T-cell (primary cell): ENCODE measurements around the gene TGM2. TPM values are rescaled to one million over a fixed set of nuclear protein-coding genes. Genes with fewer than 3 reads are reported as not detected.

ENCODE experiments used
- ATAC-seq, 4 experiments: fragments of 200-7000 bp in 3 of 4; fragments of 150-1000 bp in 1 of 4; cut with Tn5 transposase; replicated peaks in 1 of 4; 1 replicate in 3 of 4; 2 replicates in 1 of 4; pipeline ENCODE4 v1.10.0; 2021; ENCODE audit warnings: moderate library complexity in 3 of 4, mild to moderate bottlenecking in 2 of 4, moderate number of reproducible peaks in 1 of 4
- CTCF ChIA-PET, 2 donors: fragments of 300-600 bp; sonication (Branson Sonifier 250); formaldehyde crosslinking; loops; one replicate each; lab custom pipeline; 2022; ENCODE audit warnings: antibody characterized with exemption in 2 of 2; lab: Charles Lee
- POLR2A ChIA-PET, 2 donors: fragments of 300-600 bp; sonication (Branson Sonifier 250); formaldehyde crosslinking; loops; one replicate each; lab custom pipeline; 2022; ENCODE audit warnings: antibody characterized with exemption in 2 of 2; lab: Charles Lee
- DNase-seq, 35 experiments: peaks; one replicate each; pipeline versions ENCODE4 v3.0.0 to v3.0.0-alpha.2; 2013 to 2023
- H3K27ac ChIP-seq: one replicate; pipeline ENCODE4 v1.5.1; 2013; ENCODE audit warnings: low read length
- H3K27me3 ChIP-seq, 2 experiments: replicated peaks in 1 of 2; 1 replicate in 1 of 2; 2 replicates in 1 of 2; pipeline versions ENCODE4 v1.6.1 to v1.7.0; 2013; ENCODE audit warnings: low read length in 1 of 2, mixed read lengths in 1 of 2; ENCODE audit not compliant: control insufficient read depth in 2 of 2, insufficient read depth in 2 of 2; ENCODE audit errors: extremely low read depth in 1 of 2
- H3K36me3 ChIP-seq, 2 donors: 1 replicate in 1 of 2; 2 replicates in 1 of 2; pipeline versions ENCODE4 v1.6.1 to v1.7.0; 2013; ENCODE audit warnings: low read length in 1 of 2; ENCODE audit not compliant: control insufficient read depth in 2 of 2, insufficient read depth in 1 of 2; ENCODE audit errors: extremely low read depth in 1 of 2
- H3K4me1 ChIP-seq, 2 experiments: 1 replicate in 1 of 2; 2 replicates in 1 of 2; pipeline versions ENCODE4 v1.6.1 to v1.7.0; 2013; ENCODE audit warnings: low read length in 2 of 2, mixed read lengths in 1 of 2; ENCODE audit not compliant: insufficient read depth in 2 of 2, control insufficient read depth in 1 of 2; ENCODE audit errors: extremely low read depth in 1 of 2
- H3K4me3 ChIP-seq, 2 donors: 1 replicate in 1 of 2; 2 replicates in 1 of 2; pipeline versions ENCODE4 v1.5.1 to v1.7.0; 2013; ENCODE audit warnings: mild to moderate bottlenecking in 2 of 2, low read length in 1 of 2, moderate library complexity in 1 of 2; ENCODE audit not compliant: control insufficient read depth in 1 of 2; ENCODE audit errors: extremely low read depth in 1 of 2
- H3K9me3 ChIP-seq: 2 replicates; pipeline ENCODE4 v1.7.0; 2013
- H3K27ac Mint-ChIP-seq, 2 donors: one replicate each; pipeline ENCODE4 v1.8.0; 2020 to 2021; ENCODE audit warnings: mild to moderate bottlenecking in 2 of 2, mixed read lengths in 2 of 2
- H3K27me3 Mint-ChIP-seq, 2 donors: one replicate each; pipeline ENCODE4 v1.8.0; 2021 to 2022; ENCODE audit warnings: mixed read lengths in 2 of 2
- H3K36me3 Mint-ChIP-seq: one replicate; pipeline ENCODE4 v1.8.0; 2021; ENCODE audit warnings: mixed read lengths
- H3K4me1 Mint-ChIP-seq, 3 donors: one replicate each; pipeline ENCODE4 v1.8.0; 2020 to 2022; ENCODE audit warnings: mixed read lengths in 3 of 3, mild to moderate bottlenecking in 1 of 3
- H3K4me3 Mint-ChIP-seq, 3 donors: one replicate each; pipeline ENCODE4 v1.8.0; 2020 to 2022; ENCODE audit warnings: mild to moderate bottlenecking in 3 of 3, mixed read lengths in 3 of 3, moderate library complexity in 3 of 3
- H3K9me3 Mint-ChIP-seq, 3 donors: one replicate each; pipeline ENCODE4 v1.8.0; 2020 to 2022; ENCODE audit warnings: mixed read lengths in 3 of 3
- WGBS: methylation state at CpG from one replicate; pipeline ENCODE4 v1.1.5; 2013; ENCODE audit warnings: missing lambda C conversion rate; ENCODE audit not compliant: insufficient coverage; 5-methylcytosine and 5-hydroxymethylcytosine counted together
- total RNA-seq, 35 experiments: library from RNA in 6 of 35; stranded (reverse) in 6 of 35; fragments of 120-200 nt in 1 of 35; gene quantifications; one replicate each; pipeline versions ENCODE4 v1.2.1 to v1.2.4 and lab custom pipeline; 2013 to 2026

Gene TGM2
- total RNA-seq, 5 donors from 2014 or later (not counting 1 experiment from before 2014, with no cell fraction given): 0.62 to 1.8 (median 1.2) TPM; not detected in 2

DNA sequence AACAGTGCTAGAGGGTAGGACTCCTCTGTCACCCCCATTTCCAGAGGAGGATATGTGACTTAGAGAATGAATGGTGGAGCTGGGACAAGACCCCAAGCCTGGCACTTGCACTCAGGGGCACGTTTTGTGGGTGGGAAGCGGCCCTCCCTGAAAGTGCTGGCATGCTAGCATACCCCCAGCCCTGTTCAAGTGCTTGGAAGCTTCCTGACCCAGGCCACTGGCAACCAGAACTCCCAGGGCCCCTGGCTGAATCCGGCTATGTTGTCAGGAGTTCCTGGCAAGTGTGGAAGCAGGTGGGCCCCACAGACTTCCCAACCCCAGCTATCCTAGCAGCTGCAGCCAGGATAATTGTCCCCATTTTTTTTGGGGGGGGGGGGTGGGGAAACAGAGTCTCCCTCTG is 35.6 kb upstream of the TGM2 start:
- ATAC-seq: no peak
- H3K27me3 Mint-ChIP-seq: peaks cover 5 to 12% of the 10 kb centered on the region in 2 donors
- H3K36me3 ChIP-seq: no peaks in the 10 kb centered on the region

DNA sequence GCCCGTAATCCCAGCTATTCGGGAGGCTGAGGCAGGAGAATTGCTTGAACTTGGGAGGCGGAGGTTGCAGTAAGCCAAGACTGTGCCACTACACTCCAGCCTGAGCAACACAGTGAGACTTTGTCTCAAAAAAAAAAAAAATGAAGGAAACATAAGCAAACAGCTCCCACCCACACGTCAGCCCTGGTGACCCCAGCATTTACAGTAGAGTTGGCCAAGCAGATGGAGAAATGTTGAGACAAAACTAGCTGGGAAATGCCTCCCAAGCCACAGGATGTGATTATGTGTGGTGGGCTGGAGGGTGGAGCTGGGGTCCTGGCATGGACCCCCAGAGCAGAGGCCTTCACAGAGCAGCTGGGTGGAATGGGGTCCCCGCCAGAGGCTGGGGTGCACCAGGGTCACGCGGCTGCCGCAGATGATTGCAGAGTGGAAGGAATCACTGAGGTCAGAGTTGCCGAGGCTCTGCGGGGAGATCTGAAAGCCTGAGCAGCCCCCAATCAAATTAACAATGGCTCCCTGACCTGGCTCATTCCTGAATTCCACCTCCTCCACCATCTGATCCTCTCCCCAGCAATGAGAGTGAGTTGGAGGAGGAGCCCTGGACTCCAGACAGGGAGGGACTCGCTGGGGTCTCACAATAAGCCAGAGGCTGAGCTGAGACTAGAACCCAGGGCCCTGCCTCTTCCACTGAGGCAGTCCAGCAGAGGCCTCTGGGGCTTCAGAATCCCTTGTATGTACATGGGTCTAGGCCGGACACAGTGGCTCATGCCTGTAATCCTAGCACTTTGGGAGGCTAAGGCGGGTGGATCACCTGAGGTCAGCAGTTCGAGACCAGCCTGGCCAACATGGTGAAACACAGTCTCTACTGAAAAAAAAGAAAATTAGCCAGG is 34.7 kb upstream of the TGM2 start:
- Mint-ChIP-seq H3K4me1 (no peaks in the 10 kb centered on the region), H3K27me3 (peaks cover 5 to 21% of the 10 kb centered on the region in 2 donors), H3K4me3 (no peak overlapping the region), H3K9me3 (no peaks in the 10 kb centered on the region), H3K36me3 (no peaks in the 10 kb centered on the region), H3K27ac (no peak overlapping the region)
- no peak overlapping the region for H3K4me3 ChIP-seq
- no peaks in the 10 kb centered on the region for H3K4me1 ChIP-seq
- POLR2A ChIA-PET: no interaction called here
- no peaks in the 10 kb centered on the region for H3K9me3 ChIP-seq
- CTCF ChIA-PET: no interaction called here
- no peaks in the 10 kb centered on the region for H3K36me3 ChIP-seq
- no peak for ATAC-seq
- H3K27me3 ChIP-seq: peaks cover 0 to 33% of the 10 kb centered on the region in 2 experiments
- no peak for DNase-seq
- H3K27ac ChIP-seq: no peak overlapping the region
- 87% methylated on average over 4 of the region's 14 CpGs for WGBS

More for the DNA sequence above, 35.6 kb upstream of the TGM2 start:
- no peaks in the 10 kb centered on the region for H3K36me3 Mint-ChIP-seq
- Histone ChIP-seq H3K4me1 (no peaks in the 10 kb centered on the region), H3K9me3 (no peaks in the 10 kb centered on the region), H3K27ac (no peak overlapping the region), H3K27me3 (peaks cover 0 to 31% of the 10 kb centered on the region in 2 experiments), H3K4me3 (no peak overlapping the region)
- no peaks in the 10 kb centered on the region for H3K4me1 Mint-ChIP-seq
- H3K4me3 Mint-ChIP-seq: no peak overlapping the region
- 50% methylated on average over 1 of the region's 3 CpGs for WGBS
- no peaks in the 10 kb centered on the region for H3K9me3 Mint-ChIP-seq
- POLR2A ChIA-PET: no interaction called here
- DNase-seq: no peak
- no peak overlapping the region for H3K27ac Mint-ChIP-seq
- CTCF ChIA-PET: no interaction called here

DNA sequence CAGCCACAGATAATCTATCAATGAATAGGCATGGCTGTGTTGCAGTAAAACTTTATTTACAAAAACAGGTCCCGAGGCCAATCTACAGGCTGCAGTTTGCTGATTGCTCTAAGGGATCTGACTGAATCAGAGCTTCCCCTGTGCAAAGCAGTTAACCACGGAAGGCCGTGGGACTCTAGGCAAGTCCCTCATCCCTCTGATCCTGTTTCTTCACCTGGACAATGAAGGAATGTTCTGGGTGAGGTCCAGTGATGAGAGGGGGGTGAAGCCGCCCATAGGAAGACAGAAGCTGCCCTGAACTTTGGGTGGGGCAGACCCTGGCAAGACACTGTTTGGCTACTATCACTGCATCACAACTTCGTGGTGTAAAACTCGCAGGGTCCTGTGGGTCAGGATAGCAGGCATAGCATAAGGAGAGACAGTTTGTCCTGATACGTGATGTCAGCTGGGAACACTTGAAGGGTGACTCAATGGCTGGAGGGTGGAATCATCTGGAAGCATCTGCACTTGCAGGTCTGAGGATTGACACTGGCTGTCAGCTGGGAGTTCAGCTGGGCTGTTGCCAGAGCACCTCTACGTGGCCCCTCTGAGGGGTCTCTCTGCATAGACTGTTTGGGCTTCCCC is 33.3 kb upstream of the TGM2 start:
- no peak overlapping the region for H3K27ac Mint-ChIP-seq
- WGBS: 77% methylated on average over 4 of the region's 8 CpGs
- Histone ChIP-seq H3K9me3 (no peaks in the 10 kb centered on the region), H3K4me3 (no peak overlapping the region), H3K27ac (no peak overlapping the region), H3K4me1 (no peaks in the 10 kb centered on the region), H3K27me3 (peaks cover 0 to 33% of the 10 kb centered on the region in 2 experiments), H3K36me3 (no peaks in the 10 kb centered on the region)
- peaks cover 5 to 25% of the 10 kb centered on the region in 2 donors for H3K27me3 Mint-ChIP-seq
- H3K4me3 Mint-ChIP-seq: no peak overlapping the region
- no peaks in the 10 kb centered on the region for H3K4me1 Mint-ChIP-seq
- POLR2A ChIA-PET: no interaction called here
- DNase-seq: no peak
- CTCF ChIA-PET: no interaction called here
- no peak for ATAC-seq
- H3K9me3 Mint-ChIP-seq: peaks cover 0 to 5% (median 0%) of the 10 kb centered on the region in 3 donors
- H3K36me3 Mint-ChIP-seq: no peaks in the 10 kb centered on the region

DNA sequence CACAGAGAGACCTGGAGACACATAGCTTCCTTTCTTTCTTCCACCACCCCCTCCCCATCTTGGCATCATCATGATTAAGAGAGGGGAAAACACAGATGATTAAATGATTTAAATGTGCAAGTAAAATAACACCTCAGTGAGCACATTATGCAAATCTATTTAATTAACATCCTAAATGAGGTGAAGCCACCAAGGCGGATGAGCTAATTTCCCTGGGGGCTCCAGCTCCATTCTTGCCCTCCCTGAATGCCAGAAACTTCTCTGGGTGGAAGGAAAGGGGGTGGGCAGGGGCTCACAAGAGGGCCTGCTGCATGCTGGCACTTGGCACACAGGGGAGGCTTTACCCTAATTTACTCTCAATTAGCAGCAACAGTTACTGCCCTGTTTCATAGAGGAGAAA is 32.5 kb upstream of the TGM2 start:
- H3K27me3 Mint-ChIP-seq: peaks cover 5 to 31% of the 10 kb centered on the region in 2 donors
- POLR2A ChIA-PET: no interaction called here
- no peak overlapping the region for H3K27ac ChIP-seq

DNA sequence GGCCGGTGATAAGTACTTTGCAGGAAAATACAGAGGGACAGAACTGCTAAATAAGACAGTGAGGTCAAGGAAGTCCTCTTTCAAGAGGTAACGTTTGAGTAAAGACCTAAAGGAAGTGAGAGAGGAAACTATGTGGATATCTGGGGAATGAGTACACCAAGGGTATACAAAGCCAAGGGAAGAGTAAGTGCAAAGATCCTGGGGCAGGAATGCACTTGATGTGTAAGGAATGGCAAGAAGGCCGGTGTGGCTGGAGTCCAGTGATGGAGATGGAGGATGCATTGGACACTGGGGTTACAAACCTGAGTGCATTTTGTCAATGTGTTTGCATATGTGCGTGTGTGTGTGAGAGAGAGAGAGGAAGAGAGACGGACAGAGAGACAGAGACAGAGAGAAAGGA is 32.1 kb upstream of the TGM2 start:
- H3K27ac ChIP-seq: no peak overlapping the region
- no peak overlapping the region for H3K4me3 Mint-ChIP-seq
- ChIA-PET CTCF (no interaction called here), POLR2A (no interaction called here)
- H3K27me3 ChIP-seq: peaks cover 0 to 40% of the 10 kb centered on the region in 2 experiments
- H3K27me3 Mint-ChIP-seq: peaks cover 5 to 31% of the 10 kb centered on the region in 2 donors
- no peaks in the 10 kb centered on the region for H3K36me3 Mint-ChIP-seq
- H3K9me3 Mint-ChIP-seq: peaks cover 0 to 5% (median 0%) of the 10 kb centered on the region in 3 donors
- ATAC-seq: no peak
- no peak overlapping the region for H3K27ac Mint-ChIP-seq
- no peaks in the 10 kb centered on the region for H3K9me3 ChIP-seq
- no peaks in the 10 kb centered on the region for H3K4me1 Mint-ChIP-seq
- no peaks in the 10 kb centered on the region for H3K4me1 ChIP-seq
- H3K4me3 ChIP-seq: no peak overlapping the region
- no peaks in the 10 kb centered on the region for H3K36me3 ChIP-seq
- DNase-seq: no peak
- 70% methylated on average over 3 of the region's 5 CpGs for WGBS

More for the DNA sequence above, 32.5 kb upstream of the TGM2 start:
- no peaks in the 10 kb centered on the region for H3K4me1 Mint-ChIP-seq
- H3K27me3 ChIP-seq: peaks cover 0 to 37% of the 10 kb centered on the region in 2 experiments
- ATAC-seq (no peak), DNase-seq (no peak)
- no peaks in the 10 kb centered on the region for H3K36me3 Mint-ChIP-seq
- no peak overlapping the region for H3K4me3 Mint-ChIP-seq
- no CpG with 5 or more reads among the region's 1 CpG for WGBS
- CTCF ChIA-PET: no interaction called here
- no peaks in the 10 kb centered on the region for H3K36me3 ChIP-seq
- H3K9me3 Mint-ChIP-seq: peaks cover 0 to 5% (median 0%) of the 10 kb centered on the region in 3 donors
- H3K27ac Mint-ChIP-seq: no peak overlapping the region
- no peaks in the 10 kb centered on the region for H3K9me3 ChIP-seq
- H3K4me3 ChIP-seq: no peak overlapping the region
- no peaks in the 10 kb centered on the region for H3K4me1 ChIP-seq

DNA sequence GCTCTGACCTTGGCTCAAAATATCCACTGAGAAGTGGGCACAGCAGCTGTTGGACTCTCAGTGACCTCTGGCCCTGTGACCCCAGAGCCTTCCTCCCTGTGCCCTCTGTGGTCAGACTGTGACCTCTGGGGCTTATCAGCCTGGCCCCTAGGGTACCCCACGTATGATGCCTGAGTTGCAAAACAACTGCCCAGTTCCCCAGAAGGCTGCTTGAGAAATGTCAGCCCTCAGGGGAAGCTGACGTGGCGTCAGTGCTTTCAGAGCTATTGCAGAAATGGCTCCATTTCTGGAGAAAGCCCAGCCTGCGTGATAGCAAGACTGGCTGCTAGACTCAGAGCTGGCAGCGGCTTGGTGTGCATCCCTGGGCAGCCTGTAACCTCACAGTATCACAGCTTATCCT is 31.5 kb upstream of the TGM2 start:
- ATAC-seq: no peak
- H3K4me1 Mint-ChIP-seq: no peaks in the 10 kb centered on the region
- no peak overlapping the region for H3K4me3 Mint-ChIP-seq
- Histone ChIP-seq H3K4me3 (no peak overlapping the region), H3K36me3 (no peaks in the 10 kb centered on the region), H3K27me3 (peaks cover 0 to 40% of the 10 kb centered on the region in 2 experiments), H3K27ac (no peak overlapping the region), H3K9me3 (no peaks in the 10 kb centered on the region), H3K4me1 (no peaks in the 10 kb centered on the region)
- ChIA-PET POLR2A (no interaction called here), CTCF (no interaction called here)
- H3K27me3 Mint-ChIP-seq: peaks cover 6 to 29% of the 10 kb centered on the region in 2 donors
- peak in 2 of 35 experiments; percentile 1 to 23 for DNase-seq
- peaks cover 0 to 5% (median 0%) of the 10 kb centered on the region in 3 donors for H3K9me3 Mint-ChIP-seq
- H3K27ac Mint-ChIP-seq: no peak overlapping the region
- 53% methylated on average over 5 of the region's 5 CpGs for WGBS
- no peaks in the 10 kb centered on the region for H3K36me3 Mint-ChIP-seq
